HG03135 (cell line): ENCODE results near the gene TM7SF3.

Experiments used
- ATAC-seq: cut with Tn5 transposase; IDR thresholded peaks from one replicate; pipeline ENCODE4 v1.9.1; 2021; ENCODE audit warnings: mild to moderate bottlenecking, moderate library complexity; ENCODE audit not compliant: unreplicated experiment

Gene TM7SF3

GRCh38 chr12:26936559-26937442 is 77.4 kb downstream of the TM7SF3 start:
- no peak for ATAC-seq

GRCh38 chr12:26935636-26936378 is 78.4 kb downstream of the TM7SF3 start:
- no peak for ATAC-seq

GRCh38 chr12:26929590-26929989 is 84.6 kb downstream of the TM7SF3 start:
- no peak for ATAC-seq

DNA sequence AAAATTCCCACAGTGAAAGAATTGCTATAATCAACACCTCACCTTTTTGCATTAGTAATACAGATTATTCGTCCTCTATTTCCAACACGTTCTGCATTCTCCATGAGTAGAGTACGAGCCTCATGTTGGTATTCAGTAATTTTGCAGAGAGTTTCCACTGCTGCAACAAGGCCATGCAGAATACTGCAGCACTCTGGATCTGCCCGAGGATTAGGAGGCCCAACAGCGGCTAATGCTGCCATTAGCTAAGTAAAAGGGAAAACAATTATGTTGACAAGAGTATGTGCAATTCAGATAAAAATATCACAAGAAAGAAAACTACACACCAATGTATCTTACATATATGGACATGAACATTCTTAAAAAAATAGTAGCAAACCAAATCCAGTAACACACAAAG is 85.5 kb downstream of the TM7SF3 start:
- no peak for ATAC-seq
